Measurements from ENCODE around the gene ANG.
"Not testable (repeated sequence)": the region's sequence is repeated elsewhere in the genome, so short reads cannot be mapped to it uniquely, and the experiment has no call there.

The ANG gene

GRCh38 chr14:20732477-20732876 is 43.9 kb downstream of the ANG start:
- DNase-seq (ENCODE audit: low read depth) = no peak
- H3K4me3 ChIP-seq (ENCODE audit: low read depth, low read length) = no peak overlapping the region

DNA sequence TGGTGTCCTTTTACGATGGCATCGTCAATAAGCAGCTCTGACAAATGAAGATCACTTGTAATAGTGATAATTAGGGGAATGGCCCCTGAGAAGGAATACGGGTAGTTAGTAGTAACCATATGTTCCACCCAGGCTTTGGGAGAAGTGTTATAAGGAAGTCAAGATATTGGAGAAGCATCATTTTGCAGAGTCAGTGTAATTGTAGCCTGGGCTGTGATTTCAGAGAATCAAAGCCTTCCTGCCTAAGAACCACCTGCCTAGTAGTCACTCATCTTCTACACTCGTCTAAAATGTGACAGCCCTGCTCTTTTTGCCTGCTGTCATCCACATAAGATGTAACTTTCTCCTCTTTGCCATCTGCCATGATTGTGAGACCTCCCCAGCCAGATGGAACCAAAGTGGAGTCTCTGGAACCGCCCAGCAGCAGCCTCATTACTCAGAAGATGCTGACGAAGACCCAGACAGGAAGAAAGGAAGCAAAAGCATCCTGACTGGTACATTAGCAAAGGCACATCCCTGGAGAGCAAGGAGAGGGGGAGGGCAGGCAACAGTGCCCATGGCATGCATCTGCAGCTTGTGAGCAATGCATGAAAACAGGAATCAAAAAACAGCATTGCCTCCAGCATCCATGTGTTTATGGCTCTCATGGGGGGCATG is 44.5 kb downstream of the ANG start:
- no peak for DNase-seq (ENCODE audit: low read depth)
- H3K4me3 ChIP-seq (ENCODE audit: low read depth, low read length) = no peak overlapping the region

DNA sequence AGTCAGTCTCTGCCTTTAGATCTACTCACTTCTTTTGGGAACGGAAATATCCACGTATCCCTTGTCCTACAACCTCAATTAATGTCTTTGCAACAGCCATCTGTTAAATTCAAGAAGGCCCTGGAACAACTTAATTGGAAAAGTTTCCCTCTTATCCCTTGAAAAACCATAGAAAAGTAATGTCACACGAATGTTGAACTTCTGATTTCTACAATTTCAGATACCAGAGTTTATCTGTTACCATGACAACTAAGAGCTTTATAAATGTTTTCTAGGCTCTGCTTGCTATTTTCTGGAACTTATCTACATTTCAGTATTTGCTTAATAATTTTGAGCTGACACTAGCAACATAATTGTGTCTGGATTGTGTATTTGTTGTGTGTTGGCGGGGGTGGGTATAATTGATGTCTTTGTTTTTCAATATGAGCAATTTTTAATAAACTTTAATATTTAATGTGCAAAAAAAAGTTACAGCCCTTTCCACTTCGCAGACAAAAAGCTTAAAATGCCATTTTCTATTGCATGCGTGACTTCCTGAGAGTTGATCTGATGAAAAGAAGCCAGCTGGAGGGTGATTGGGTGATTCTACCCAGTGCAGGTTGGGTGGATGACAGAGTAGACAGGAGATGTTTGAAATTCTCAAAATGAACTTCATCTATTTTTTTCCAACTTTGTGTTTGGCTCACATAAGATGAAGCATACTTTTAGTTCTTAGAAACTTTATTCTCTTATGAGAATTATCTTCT is 45.3 kb downstream of the ANG start:
- H3K4me3 ChIP-seq (ENCODE audit: low read depth, low read length) = no peak overlapping the region
- DNase-seq (ENCODE audit: low read depth) = no peak

DNA sequence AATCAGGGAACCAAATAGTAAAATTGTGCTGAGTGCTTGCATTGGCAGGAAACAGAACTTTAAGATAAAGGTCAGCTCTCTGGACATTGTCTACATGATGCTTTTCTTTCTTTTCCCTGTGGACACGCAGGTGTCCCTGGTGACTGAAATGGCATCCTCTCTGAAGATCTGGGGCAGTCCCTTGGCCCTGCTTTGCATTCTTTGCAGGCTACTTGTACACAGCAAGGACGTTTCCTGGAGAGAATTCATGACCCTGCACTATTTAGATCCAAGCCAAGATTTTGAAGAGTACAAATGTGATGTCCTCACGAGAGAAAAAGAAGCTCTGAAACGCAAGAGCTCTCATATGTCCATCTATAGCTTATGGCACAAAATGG is 45.9 kb downstream of the ANG start:
- no peak overlapping the region for H3K4me3 ChIP-seq (ENCODE audit: low read depth, low read length)
- no peak for DNase-seq (ENCODE audit: low read depth)

GRCh38 chr14:20738292-20738691 is 49.7 kb downstream of the ANG start:
- not testable (repeated sequence) for H3K4me3 ChIP-seq (ENCODE audit: low read depth, low read length); DNase-seq (ENCODE audit: low read depth)

- DNase-seq (ENCODE audit: low read depth) = no peak
- no peak overlapping the region for H3K4me3 ChIP-seq (ENCODE audit: low read depth, low read length)
These were observed 53.6 kb downstream of the ANG start for GRCh38 chr14:20742132-20742531.

DNA sequence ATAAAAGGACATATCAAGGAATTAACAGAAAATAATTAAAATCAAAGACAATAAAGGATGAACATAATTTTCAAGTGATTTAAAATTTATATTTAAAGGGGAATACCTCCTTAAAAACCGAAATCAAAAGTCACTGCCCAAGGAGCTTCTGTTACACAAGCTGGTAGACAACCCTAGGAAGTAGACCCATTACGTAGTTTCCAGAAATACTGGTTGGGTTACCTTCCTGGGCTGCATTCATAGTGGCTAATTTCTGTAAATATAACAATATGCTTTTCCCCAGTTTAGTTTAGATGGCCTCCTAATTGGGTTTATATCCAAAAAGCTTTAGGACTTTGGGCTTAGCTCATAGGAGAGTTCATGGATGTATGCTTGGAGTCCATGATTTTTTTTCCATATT is 55.0 kb downstream of the ANG start:
- no peak for DNase-seq (ENCODE audit: low read depth)
- H3K4me3 ChIP-seq (ENCODE audit: low read depth, low read length) = no peak overlapping the region
